HuH-7 (cell line): ENCODE measurements around the gene PRELP.
A peak's percentile ranks its signal among the peaks of the same experiment; 100 is the strongest.

Source experiments
- DNase-seq: peaks from one replicate; pipeline ENCODE4 v3.0.0; 2011; ENCODE audit warnings: low spot score

PRELP gene

DNA sequence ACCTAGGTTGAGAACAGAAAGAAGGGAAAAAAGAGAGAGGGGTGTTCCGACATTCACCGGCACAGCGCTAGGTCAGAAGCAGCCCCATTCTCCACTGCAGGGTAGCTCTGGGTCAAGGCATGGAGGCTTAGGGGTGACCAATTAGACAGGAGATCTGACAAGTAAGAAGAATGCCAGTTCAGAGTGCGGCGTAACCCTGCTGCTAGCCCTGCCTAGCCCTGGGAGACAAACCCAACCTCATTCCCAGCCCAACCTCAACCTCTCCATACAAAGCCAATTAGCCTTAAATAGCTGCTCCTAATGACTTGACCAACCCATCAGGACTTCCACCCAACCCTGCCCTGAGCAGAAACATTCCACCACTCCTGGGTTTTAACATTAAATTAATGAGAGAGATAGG is 3.4 kb downstream of the PRELP start:
- no peak for DNase-seq

DNA sequence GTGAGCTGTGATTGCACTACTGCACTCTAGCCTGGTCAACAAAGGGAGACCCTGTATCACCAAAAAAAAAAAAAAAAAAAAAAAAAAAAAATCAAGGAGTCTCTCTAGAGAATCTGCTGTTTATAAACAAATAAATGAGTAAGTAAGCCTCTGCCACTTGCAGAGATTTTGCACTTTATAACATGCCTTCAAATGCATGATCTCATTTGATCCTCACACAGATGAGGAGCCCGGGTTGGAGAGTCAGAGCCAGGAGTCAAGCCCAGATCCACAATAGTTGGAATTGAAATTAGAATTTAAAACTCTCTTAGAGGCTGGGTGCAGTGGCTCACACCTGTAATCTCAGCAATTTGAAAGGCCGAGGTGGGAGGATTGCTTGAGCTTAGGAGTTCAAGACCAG is 4.0 kb downstream of the PRELP start:
- no peak for DNase-seq

DNA sequence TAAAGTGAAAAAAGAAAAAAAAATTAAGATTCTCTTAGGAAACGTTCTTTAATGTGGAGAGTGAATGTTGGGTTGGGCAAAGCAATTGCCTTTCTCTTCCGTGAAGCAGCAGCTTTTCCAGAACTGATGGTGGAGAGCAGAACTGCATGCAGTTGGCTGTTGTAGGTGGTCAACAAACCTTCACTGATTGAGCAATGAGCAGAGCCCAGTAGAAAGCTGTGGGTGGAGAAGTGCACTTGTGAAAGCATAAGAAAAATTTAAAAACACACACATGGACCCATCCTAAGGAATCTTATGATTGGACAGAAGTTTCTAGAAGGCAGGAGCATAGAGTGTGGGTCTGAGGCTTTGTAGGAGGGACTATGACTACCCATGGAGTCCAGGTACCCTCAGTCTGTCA is 4.5 kb downstream of the PRELP start:
- peak; percentile 44 for DNase-seq

DNA sequence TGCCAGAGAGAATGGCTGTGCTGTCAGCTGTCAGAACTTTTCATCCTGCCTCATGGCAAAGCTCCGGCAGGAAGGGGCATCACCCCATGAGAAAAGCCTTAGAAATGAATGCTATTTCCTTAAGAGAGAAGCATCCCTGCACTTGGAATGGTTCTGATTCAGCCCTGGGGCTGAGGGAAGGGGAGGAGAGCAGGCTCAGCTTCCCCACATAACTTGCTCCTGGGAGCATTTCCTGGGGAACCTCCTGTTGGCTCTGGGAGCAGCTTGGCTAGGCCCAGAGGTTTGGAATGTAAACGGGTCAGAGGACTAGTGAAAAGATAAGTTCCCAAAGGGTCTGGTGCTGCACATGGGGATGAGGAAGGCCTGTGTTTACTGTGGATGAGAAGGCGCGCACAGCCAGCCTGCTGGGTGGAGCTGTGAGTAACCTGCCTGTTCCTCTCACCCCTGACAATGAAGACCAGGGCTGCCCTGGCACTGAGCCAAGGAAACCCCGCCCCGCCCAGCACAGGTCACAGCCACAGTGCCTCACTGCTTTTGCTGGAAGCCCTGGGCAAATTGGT is 5.0 kb downstream of the PRELP start:
- DNase-seq: peak; percentile 40

DNA sequence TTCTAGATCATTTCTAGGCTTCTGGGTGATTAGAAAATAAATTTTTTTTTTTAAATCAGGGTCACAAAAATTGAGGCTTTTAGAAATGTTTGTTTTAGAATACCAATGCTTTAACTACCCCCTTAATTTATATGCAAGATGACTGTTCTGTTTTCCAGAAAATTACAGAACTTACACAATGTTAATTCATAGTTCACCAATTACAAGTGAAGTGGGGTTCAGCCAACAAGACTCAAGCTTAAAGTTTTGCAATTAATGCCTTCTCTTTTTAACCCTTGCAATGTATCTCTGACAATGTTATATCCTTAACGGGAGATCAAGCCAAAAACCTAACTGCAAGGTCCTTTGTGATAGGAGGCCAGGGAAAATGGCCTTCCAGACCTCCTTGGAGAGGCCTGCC is 5.6 kb downstream of the PRELP start:
- no peak for DNase-seq

DNA sequence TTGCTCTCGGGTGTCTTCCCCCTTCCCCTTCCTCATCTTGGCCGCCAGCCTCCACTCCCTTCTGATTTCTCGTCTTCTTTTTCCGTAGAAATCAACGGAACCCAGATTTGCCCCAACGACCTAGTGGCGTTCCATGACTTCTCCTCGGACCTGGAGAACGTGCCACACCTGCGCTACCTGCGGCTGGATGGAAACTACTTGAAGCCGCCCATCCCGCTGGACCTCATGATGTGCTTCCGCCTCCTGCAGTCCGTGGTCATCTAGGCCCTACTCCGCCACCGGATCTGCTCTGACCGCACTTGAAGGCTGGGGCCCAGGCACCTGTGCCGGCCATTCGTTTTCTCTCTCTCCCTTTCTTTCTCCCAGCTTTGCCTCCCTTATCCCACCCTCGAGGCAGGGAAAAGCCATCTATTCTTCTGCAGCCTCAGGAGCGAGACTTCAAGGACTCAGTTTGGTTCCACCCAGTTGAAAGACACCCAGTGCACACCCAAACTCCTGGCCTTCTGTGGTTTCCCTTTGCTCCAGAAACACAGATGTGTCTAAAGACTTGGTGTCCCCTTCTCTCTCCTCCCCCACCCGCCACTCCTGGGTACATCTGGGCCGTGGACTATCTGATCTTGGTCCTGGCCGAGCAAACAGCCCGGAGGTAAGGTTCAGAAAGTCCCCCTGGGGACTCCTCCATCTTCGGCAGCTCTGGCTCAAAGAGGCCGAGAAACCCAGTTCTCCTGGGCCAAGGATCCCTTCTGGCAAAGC is 11.2 kb downstream of the PRELP start:
- DNase-seq: no peak

DNA sequence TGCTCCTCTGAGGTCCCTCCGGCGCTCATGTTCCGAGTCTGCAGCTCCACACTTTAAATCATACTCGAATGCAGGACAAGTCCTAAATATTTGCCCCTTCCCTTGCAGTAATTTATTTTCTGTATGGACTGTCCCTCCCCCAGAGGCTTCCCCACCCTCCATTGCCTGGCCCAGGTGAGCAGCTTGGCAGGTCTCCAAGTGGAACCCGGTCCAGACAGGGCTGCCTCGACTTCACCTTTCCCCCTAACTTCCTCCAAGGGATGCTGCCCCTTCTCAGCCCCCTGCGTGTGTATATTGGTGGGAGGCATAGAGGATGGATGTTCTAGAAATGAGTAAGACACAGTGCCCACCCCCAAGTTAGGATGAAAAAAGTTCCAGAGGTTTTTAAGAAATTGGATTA is 12.9 kb downstream of the PRELP start:
- DNase-seq: no peak

DNA sequence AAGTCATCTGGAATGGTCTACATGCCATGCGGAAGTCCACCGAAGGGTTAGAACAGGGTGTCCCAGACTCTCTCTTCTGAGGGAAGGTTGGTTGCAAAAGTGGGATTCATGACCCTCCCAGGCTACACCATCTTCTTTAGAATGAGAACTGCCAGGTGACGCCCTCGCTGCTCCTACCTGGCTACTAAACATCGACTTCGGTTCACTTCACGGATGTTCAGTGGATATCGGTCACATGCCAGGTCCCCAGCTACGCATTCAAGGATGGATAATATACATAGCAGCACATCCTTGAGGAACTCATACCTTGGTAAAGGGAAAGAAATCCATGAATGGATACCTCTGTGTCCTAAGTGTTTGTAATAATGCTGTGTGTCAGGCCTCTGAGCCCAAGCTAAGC is 15.0 kb downstream of the PRELP start:
- DNase-seq: no peak

DNA sequence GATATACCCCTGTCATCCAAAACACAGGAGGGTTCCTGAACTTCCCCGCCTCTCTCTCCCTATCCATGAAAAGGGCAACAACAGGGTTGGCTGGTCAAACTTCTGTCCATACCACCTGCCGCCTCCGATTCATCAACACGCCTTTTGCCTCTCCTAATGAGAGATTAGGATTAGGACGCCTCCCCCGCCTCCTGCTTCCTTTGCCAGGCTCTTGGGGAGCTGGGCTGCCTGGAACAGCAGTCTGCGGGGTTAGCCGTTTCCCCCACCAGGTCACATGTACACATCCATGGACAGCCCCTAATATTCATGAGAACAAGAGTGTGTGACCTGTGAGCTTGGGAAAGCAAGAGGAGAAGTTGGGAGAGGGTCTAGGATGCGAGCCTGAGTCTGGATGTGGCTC is 16.1 kb downstream of the PRELP start:
- no peak for DNase-seq

DNA sequence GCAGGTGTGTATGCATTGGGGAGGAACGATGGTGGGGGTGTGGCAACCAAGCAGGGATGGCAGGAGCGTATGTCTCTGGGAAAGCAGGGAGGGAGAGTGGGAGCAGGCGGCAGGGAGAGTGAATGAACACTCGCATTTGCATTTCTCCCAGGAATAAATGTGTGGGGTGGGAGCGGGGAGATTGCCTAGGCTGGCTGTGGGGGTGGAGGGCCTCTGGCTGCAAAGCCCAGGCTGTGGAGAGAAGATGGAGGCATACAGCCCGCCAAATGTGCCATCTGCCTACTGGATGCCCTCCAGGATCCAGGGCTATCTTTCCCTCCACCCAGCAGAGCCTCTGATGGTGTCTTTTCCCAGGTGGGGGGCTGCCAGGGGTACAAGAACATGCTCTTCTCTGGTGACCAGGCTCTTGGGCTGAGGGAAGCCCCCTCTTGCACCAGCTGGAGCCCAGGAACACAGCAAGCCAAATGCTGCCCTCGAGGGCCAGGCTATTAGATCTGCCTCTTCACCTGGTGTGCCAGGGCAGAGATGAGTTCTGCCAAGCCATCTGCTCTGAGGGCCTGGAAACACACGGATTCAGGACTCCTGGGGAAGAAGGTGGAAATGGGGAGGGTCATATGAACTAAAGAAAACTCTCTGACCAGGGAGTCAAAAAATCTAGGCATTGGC is 16.6 kb downstream of the PRELP start:
- DNase-seq: no peak

DNA sequence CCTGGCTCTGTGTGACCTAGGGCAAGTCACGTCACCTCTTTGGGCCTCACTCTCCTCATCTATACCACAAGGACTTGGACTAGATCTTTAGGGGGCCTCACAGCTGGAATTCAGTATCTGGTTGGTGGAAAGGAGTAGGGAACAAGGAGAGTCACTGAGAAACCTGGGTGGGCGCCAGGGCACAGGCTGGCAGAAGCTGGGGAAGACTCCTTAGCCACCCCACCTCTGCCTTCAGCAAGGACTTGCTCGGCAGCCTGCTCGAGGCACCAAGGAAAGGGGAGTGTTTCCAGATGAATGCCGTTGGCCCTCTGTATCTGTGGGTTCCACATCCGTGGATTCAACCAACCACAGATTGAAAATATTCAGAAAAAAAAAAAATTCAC is 17.1 kb downstream of the PRELP start:
- DNase-seq: no peak

DNA sequence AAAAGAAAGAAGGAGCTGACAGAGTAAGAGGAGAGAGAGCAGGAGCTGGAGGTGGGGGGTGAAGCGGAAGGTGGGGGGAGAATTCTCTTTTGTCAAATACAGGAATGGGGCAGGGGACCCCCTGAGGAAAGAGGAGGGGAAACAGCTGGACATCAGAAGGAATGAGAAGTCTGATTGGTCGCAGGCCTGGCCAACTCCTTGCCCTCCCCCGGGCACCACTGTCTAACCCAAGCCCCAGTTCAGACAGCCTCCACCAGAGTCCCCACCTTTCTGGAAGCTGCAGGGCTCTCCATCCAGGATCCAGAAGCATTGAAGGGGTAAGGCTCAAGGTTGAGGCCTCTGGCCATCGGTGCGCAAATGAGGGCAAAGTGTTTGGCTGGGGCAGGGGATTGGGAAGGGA is 18.3 kb downstream of the PRELP start, which contains the start of gene OPTC:
Gene OPTC (plus strand): TSS at position 253 of the 400 bp plus-strand sequence. CDS start 1,853 bp downstream, outside the sequence.
- DNase-seq: no peak

DNA sequence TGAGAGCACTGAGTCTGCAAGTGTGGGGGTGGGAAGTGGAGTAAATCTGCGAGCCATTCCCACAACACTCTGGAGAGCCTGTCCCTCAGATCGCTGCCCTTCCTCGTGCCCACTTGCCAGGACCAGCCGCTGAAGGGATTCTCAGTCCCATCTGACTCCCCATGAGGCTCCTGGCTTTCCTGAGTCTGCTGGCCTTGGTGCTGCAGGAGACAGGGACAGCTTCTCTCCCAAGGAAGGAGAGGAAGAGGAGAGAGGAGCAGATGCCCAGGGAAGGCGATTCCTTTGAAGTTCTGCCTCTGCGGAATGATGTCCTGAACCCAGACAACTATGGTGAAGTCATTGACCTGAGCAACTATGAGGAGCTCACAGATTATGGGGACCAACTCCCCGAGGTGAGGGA is 20.2 kb downstream of the PRELP start:
- DNase-seq: no peak

DNA sequence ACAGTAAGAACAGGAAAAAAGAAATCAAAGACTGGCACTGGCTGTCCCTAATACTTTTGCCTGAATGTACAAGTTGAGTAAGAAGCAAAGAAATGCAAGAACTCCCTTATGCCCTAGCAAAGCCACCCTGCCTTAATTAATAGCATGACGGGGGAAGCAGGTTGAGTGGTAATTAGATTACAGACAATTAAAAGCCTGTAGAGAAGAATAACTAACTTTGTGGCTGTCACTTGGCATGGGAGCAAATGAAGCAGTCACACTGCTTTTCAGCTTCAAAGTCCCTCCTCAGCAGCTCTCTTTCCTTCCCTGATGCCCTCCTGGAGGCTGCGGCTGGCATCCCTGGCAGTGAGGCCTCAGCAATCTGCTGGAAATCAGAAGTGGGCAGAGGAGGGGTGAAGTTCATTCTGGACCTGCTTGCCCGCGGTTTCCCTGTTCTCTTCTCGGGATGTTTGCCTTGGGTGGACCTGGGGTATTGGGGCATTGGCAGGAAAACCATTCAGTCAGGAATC is 21.7 kb downstream of the PRELP start:
- no peak for DNase-seq

DNA sequence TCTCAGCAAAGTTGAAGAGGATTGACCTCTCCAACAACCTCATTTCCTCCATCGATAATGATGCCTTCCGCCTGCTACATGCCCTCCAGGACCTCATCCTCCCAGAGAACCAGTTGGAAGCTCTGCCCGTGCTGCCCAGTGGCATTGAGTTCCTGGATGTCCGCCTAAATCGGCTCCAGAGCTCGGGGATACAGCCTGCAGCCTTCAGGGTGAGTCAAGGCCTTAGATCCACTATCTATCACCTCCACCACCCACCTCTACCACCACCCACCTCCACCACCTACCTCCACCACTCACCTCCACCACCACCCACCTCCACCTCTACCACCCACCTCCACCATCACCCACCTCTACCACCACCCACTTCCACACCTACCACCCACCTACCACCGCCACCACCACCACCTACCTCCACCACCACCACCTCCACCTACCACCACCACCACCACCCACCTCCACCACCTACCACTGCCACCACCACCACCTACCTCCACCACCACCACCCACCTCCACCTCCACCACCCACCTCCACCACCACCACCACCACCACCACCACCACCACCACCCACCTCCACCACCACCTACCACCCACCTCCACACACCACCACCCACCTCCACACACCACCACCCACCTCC is 24.2 kb downstream of the PRELP start:
- no peak for DNase-seq

DNA sequence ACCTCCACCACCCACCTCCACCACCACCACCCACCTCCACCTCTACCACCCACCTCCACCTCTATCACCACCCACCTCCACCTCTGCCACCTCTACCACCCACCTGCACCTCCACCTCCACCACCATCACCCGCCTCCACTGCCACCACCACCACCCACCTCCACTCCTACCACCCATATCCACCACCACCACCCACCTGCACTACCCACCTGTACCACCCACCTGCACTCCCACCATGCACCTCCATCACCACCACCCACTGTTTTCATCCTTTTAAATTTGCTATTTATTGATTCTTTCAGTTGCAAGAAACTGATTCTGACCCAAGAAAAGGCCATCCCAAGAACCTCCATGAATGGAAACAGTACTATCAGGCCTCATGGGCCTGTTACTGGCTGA is 24.7 kb downstream of the PRELP start:
- no peak for DNase-seq

DNA sequence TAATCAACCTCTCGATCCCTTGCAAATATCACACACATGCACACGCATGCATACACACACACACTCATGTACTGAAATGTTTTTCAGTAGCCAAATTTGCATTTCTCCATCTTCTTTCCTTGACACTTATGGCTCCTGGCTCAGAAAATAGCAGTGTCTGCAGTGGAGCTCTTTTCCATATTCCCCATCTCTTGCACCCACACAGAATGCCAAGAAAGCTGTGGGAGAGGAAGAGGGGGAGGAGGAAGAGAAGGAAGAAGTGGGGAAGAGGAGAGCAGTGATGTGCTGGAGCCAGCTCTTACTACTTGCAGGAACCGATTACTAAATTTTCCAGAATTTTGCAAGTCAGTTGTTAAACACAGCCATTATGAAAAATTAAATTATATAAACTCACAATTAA is 28.2 kb downstream of the PRELP start:
- DNase-seq: no peak

DNA sequence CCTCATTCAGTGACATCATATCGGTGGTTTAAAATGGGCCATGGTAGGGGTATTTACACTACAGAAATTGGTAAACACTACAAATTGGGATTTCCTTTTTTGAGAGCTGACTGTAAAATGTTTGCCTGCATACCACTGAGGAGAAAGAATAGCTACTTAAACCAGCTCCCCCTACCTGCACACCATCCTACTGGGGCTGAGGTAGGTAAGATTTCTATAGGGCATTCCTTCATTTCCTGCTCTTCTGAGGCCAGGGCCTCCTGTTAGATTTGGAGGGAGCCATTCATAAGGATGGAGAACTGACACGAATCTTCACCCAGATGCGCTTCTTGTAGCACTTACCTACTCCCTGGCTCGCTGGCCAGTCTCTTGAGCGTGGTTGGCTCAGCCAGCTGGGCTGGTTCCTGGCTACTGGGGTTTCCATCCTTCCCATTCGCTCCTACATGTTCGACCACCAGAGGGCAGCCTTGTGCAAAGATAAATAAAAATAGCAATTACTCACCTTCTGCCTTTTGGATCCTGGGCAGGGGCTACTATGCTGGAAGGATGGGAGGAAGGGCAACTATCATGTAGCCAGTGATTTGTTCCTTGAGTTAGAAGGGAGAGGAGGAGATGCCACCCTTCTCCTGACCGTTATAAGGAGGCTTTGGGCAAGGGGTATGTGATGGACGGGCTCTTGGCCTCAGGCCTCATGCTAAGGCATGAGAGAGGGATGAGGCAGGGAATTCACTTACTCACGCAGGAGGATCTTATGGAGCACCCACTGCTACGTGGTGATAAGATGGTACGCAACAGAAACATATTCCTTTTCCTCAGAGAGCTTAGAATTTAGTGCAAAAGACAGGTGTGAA is 29.0 kb downstream of the PRELP start:
- DNase-seq: peak; percentile 91

DNA sequence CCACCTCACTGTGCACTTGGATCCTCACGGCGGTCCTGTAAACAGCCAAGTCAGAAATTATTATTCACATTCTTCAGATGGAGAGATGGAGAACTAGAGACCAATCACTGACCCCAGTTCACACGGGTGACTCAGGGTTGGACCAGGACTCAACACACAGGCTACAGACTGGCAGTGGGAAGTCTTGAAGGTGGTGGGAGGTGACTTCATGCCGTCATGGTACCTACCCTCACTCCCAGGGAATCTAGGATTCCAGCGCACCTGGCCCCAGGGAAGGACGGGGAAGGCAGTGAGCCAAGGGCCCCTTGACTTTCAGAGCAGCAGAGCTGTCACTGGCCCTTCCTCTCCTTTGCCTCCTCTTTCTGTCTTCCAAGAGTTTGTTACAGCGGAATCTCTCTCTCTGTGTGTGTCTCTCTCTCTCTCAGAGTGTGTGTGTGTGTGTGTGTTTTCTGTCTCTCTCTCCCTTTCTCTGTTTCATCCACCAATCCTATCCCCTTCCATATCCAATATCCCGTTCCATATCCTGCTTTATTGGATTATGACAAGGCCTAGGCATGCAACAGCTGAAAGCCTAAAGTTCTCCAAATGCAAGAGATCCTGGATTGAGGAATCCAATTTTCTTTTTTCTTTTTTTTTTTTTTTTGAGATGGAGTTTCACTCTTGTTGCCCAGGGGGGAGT is 30.1 kb downstream of the PRELP start:
- DNase-seq: no peak

DNA sequence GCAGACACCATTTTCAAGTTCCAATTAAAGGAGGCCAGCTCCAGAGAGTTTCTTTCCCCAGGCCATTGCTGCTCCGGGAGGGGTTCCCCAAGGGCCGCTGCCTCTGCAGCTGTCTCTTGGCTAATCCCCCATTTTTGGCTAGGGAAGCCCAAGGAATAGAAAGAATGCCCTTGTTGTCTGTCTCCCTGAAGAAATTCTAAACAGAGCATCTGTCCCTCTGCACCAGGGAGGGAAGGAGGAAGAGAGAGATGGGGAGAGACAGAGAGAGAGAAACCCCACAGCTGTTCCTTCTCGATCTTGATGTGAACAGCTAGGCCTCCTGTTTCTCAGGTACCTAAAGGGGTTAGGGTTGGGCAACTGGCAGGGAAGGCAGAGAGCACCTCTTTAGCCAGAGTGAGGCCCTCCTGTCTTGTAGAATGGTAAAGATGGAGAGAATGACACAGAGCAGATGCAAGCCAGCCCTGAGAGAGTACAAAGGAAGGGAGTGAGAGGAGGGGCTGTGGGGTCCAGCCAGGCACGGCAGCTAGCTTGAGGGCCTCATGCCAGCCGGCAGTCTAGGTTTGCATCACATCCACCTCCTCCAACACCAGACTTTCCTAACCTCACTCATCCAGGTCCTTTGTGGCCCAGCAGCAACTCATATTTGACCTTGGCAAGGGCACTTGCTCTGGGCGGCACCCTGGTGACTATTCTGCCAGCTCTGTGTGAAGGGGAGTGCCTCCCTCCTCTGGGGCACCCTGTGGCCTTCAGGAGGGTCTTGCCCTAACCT is 31.4 kb downstream of the PRELP start:
- no peak for DNase-seq

DNA sequence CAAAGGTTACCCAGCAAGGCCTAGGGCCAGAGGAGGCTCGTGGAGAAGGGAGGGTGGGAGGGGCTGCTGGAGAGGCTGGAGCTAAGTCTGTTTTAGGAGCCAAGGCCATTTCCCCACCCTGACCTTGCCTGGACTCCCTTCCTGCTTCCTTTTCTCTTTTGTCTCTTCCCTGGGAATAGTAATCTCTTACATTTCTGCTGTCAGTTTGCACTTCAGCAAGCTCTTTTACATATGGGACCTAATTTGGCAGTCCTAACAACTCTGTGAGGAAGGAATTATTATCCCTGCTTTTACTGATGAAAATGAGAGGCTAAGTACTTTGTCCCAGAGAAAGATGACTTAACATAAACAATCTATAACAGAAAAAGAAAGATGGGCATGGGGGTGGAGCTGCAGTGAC is 32.2 kb downstream of the PRELP start:
- DNase-seq: no peak
